ENCODE data around the gene TACR1.

GRCh38 chr2:75222527-75222926 is 23.2 kb upstream of the TACR1 start:
- no peak for TF ChIP-seq CTCF (IDR thresholded peaks at IDR 0.05)
- TF ChIP-seq POLR2AphosphoS5 (IDR thresholded peaks at IDR 0.05) = no peak
- no peak for TF ChIP-seq POLR2A (IDR thresholded peaks at IDR 0.05)
- TF ChIP-seq EP300 (IDR thresholded peaks at IDR 0.05; ENCODE audit: low read depth) = no peak
